Tongue (tissue), 2 donors: Measurements from ENCODE around the gene SYNGR3. TPM values are rescaled to one million over a fixed set of nuclear protein-coding genes. Genes with fewer than 3 reads are reported as not detected.

Experiments
- DNase-seq: peaks from one replicate; pipeline ENCODE4 v3.0.0-alpha.2; 2015
- total RNA-seq: library from RNA; depleted of rRNA; stranded (reverse); fragments of >200 nt; gene quantifications from one replicate; pipeline ENCODE4 v1.2.3, GENCODE V29; 2014

SYNGR3 gene
- total RNA-seq, 1 donor from 2014 or later = 4.7 TPM

GRCh38 chr16:1992704-1993317, 3.0 kb downstream of the SYNGR3 start:
- peak; percentile 13 for DNase-seq

- DNase-seq = no peak
Observed at GRCh38 chr16:1993731-1994131, 4.0 kb downstream of the SYNGR3 start.

- DNase-seq = peak; percentile 31
Observed at GRCh38 chr16:1997494-1998359, 8.0 kb downstream of the SYNGR3 start.

GRCh38 chr16:1998360-1998835, 8.6 kb downstream of the SYNGR3 start:
- no peak for DNase-seq

- DNase-seq = no peak
Observed at GRCh38 chr16:1998852-1999801, 9.4 kb downstream of the SYNGR3 start.

- DNase-seq = no peak
Observed at GRCh38 chr16:1999866-2000514, 10.2 kb downstream of the SYNGR3 start.

- DNase-seq = no peak
Observed at GRCh38 chr16:2001035-2001434, 11.3 kb downstream of the SYNGR3 start.

- no peak for DNase-seq
Observed at GRCh38 chr16:2001456-2002355, 11.9 kb downstream of the SYNGR3 start.

GRCh38 chr16:2002406-2003230, 12.8 kb downstream of the SYNGR3 start:
- peak; percentile 14 for DNase-seq

- DNase-seq = no peak
Observed at GRCh38 chr16:2003231-2003826, 13.6 kb downstream of the SYNGR3 start.

GRCh38 chr16:2003827-2004641, 14.3 kb downstream of the SYNGR3 start:
- peak; percentile 97 for DNase-seq

- DNase-seq = peak; percentile 39
Observed at GRCh38 chr16:2004795-2005517, 15.2 kb downstream of the SYNGR3 start.

GRCh38 chr16:2005646-2006045, 15.9 kb downstream of the SYNGR3 start:
- DNase-seq = no peak

GRCh38 chr16:2006317-2006716, 16.5 kb downstream of the SYNGR3 start:
- no peak for DNase-seq

- no peak for DNase-seq
Observed at GRCh38 chr16:2007081-2007836, 17.5 kb downstream of the SYNGR3 start.

- DNase-seq = no peak
Observed at GRCh38 chr16:2008009-2008526, 18.3 kb downstream of the SYNGR3 start.
